SK-N-MC (cell line): ENCODE data around the gene CHRNA9.
"Not testable (repeated sequence)": the region's sequence is repeated elsewhere in the genome, so short reads cannot be mapped to it uniquely, and the experiment has no call there.

Experiments
- DNase-seq: peaks from one replicate; pipeline ENCODE4 v3.0.0-alpha.2; 2011; ENCODE audit warnings: low read depth, low spot score
- H3K27ac ChIP-seq: fragments of 200-600 bp; sonication (generic); 2 replicates; pipeline ENCODE4 v1.5.1; 2016; ENCODE audit warnings: mixed run types
- H3K36me3 ChIP-seq: fragments of 200-600 bp; sonication (generic); 2 replicates; pipeline ENCODE4 v1.6.1; 2017; ENCODE audit warnings: antibody characterized with exemption, low read length, mixed read lengths; ENCODE audit not compliant: insufficient read depth
- H3K4me3 ChIP-seq: fragments of 200-600 bp; sonication (generic); 2 replicates; pipeline ENCODE4 v1.5.1; 2016
- H3K9ac ChIP-seq: fragments of 200-600 bp; sonication (generic); 2 replicates; pipeline ENCODE4 v1.8.0; 2017; ENCODE audit warnings: mixed run types, mixed read lengths; ENCODE audit not compliant: insufficient read length
- H3K9me3 ChIP-seq: fragments of 200-600 bp; sonication (generic); 2 replicates; pipeline ENCODE4 v1.6.1; 2017; ENCODE audit warnings: low read depth, mild to moderate bottlenecking, antibody characterized with exemption, low read length, moderate library complexity, mixed read lengths
- EZH2 ChIP-seq: fragments of 200-600 bp; sonication (generic); IDR thresholded peaks from one replicate; pipeline ENCODE4 v1.6.1; 2017; ENCODE audit warnings: antibody characterized with exemption
- FOXP2 ChIP-seq: optimal IDR thresholded peaks from 2 replicates; pipeline ENCODE3; 2011; ENCODE audit warnings: mild to moderate bottlenecking, moderate library complexity; ENCODE audit not compliant: insufficient read depth; ENCODE audit errors: extremely low read length, control extremely low read depth
- POLR2AphosphoS5 ChIP-seq: IDR thresholded peaks from 2 replicates; pipeline ENCODE4 v1.6.1; 2012; ENCODE audit warnings: mild to moderate bottlenecking, low read depth, low read length, borderline replicate concordance

Gene CHRNA9

GRCh38 chr4:40334591-40335524 lies at the start of gene CHRNA9:
TSS of gene CHRNA9 (plus strand) at chr4:40335333. CDS start at chr4:40335468, 135 bp downstream.
- Histone ChIP-seq H3K9ac (no peak within 1 kb of the TSS), H3K9me3 (no peaks in the 10 kb centered on the region), H3K27ac (peak within 1 kb of the TSS; percentile 58), H3K36me3 (no peaks in the 10 kb centered on the region), H3K4me3 (no peak within 1 kb of the TSS)
- no peak for DNase-seq
- no peak for TF ChIP-seq FOXP2
- no peak for TF ChIP-seq POLR2AphosphoS5
- TF ChIP-seq EZH2: no peak

- DNase-seq: no peak
- Histone ChIP-seq H3K4me3 (no peak overlapping the region), H3K9ac (no peak overlapping the region), H3K27ac (no peak overlapping the region), H3K9me3 (no peaks in the 10 kb centered on the region), H3K36me3 (no peaks in the 10 kb centered on the region)
- TF ChIP-seq POLR2AphosphoS5 (no peak), FOXP2 (no peak), EZH2 (no peak)
Observed at GRCh38 chr4:40285692-40286091, 49.4 kb upstream of the CHRNA9 start.

- Histone ChIP-seq H3K9me3 (no peaks in the 10 kb centered on the region), H3K4me3 (no peak overlapping the region), H3K27ac (no peak overlapping the region), H3K9ac (no peak overlapping the region), H3K36me3 (no peaks in the 10 kb centered on the region)
- DNase-seq: no peak
- TF ChIP-seq FOXP2 (no peak), EZH2 (no peak), POLR2AphosphoS5 (no peak)
Observed at GRCh38 chr4:40288566-40288965, 46.6 kb upstream of the CHRNA9 start.

- Histone ChIP-seq H3K27ac (peak overlapping the region; percentile 66; the same call in 1 of the 2 replicates), H3K9ac (peak overlapping the region; percentile 26)
- DNase-seq: no peak
Observed at GRCh38 chr4:40289366-40290188, 45.6 kb upstream of the CHRNA9 start.

GRCh38 chr4:40290611-40291186 lies 44.4 kb upstream of the CHRNA9 start:
- not testable (repeated sequence) for DNase-seq, H3K4me3 ChIP-seq, H3K27ac ChIP-seq, H3K9me3 ChIP-seq, H3K36me3 ChIP-seq, H3K9ac ChIP-seq

More at GRCh38 chr4:40289366-40290188, 45.6 kb upstream of the CHRNA9 start:
- TF ChIP-seq FOXP2 (no peak), EZH2 (no peak), POLR2AphosphoS5 (no peak)
- Histone ChIP-seq H3K4me3 (peak overlapping the region; percentile 37; the same call in 1 of the 2 replicates), H3K9me3 (no peaks in the 10 kb centered on the region), H3K36me3 (no peaks in the 10 kb centered on the region)

GRCh38 chr4:40292313-40292759 lies 42.8 kb upstream of the CHRNA9 start:
- Histone ChIP-seq H3K9ac (no peak overlapping the region), H3K9me3 (no peaks in the 10 kb centered on the region; the same call in 1 of the 2 replicates), H3K4me3 (no peak overlapping the region), H3K27ac (no peak overlapping the region), H3K36me3 (no peaks in the 10 kb centered on the region)
- no peak for DNase-seq
- no peak for TF ChIP-seq FOXP2
- TF ChIP-seq EZH2: no peak
- no peak for TF ChIP-seq POLR2AphosphoS5

GRCh38 chr4:40294339-40294738 lies 40.8 kb upstream of the CHRNA9 start:
- Histone ChIP-seq H3K9me3 (no peaks in the 10 kb centered on the region; the same call in 1 of the 2 replicates), H3K27ac (no peak overlapping the region), H3K36me3 (no peaks in the 10 kb centered on the region), H3K9ac (no peak overlapping the region), H3K4me3 (no peak overlapping the region)
- DNase-seq: no peak
- TF ChIP-seq FOXP2 (no peak), EZH2 (no peak), POLR2AphosphoS5 (no peak)

- H3K9me3 ChIP-seq, H3K27ac ChIP-seq, H3K9ac ChIP-seq, H3K36me3 ChIP-seq, DNase-seq, H3K4me3 ChIP-seq: not testable (repeated sequence)
Observed at GRCh38 chr4:40295030-40295429, 40.1 kb upstream of the CHRNA9 start.
